HG03378 (cell line): ENCODE data around the gene EBI3.
"Not testable (repeated sequence)": the region's sequence is repeated elsewhere in the genome, so short reads cannot be mapped to it uniquely, and the experiment has no call there.

Source experiments
- ATAC-seq: cut with Tn5 transposase; IDR thresholded peaks from one replicate; pipeline ENCODE4 v1.9.1; 2021; ENCODE audit warnings: mild to moderate bottlenecking, moderate library complexity; ENCODE audit not compliant: unreplicated experiment

Gene EBI3

DNA sequence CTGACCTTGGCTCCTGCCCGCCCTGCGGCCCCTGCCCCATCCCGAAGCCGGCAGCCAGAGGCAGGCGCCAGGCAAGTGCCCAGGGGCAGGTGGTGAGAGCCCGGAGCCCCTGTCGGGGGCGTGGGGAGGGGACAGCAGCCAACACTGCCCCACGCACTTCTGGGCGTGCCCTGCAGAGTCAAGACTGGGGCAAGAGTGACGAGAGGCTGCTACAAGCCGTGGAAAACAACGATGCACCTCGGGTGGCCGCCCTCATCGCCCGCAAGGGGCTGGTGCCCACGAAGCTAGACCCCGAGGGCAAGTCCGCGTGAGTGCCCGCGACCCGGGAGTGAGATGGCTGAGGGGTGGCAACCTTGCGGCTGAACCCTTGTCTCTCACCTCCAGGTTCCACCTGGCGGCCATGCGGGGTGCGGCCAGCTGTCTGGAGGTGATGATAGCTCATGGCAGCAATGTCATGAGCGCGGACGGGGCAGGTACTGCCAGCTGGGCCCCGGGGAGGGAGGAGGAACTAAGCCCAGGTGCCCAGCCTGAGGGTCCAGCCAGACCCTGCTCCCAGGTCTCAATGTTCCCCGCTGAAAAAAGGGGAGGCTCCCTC lies 29.5 kb upstream of the EBI3 start:
- ATAC-seq = no peak

DNA sequence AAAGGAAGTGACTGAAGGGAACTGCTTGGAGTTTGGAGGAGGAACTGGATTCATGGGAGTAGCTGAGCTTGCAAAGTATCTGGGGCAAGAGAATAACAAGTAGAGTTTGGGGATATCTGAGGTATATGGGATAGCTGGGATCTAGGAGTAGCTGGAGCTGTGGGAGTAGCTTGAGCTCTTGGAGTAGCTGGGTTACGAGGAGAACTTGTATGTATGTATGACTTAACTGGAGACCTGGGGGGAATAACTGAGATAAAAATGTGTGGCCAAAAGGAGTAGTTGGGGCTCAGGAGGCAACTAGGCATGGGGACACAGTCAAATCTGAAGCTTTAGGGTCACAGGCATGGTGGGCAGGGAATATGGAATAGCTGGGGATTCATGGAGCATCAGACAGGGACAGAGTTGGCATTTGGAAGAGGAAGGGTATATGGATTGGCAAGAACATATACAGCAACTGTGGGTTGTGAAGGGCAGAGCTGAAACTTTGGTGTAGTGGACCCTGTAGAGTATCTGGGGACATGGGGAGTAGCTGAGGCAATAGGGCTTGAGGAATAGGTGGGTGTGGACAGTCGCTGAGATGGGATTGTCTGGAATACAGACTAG lies 28.3 kb upstream of the EBI3 start:
- ATAC-seq = no peak

DNA sequence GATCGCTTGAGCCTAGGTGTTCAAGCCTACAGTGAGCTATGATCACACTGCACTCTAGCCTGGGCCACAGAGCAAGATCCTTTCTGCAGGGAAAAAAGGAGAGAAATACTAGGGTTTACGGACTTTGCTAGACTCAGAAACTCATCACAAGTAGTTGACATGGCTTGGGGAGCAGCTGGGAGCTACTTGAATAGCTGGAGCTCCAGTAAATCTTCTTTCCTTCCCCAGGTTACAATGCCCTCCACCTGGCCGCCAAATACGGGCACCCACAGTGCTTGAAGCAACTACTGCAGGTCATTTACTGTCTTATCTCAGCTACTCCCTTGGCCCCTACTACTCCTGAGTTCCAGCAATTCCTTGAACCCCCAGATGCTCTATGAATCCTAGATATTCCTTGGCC lies 27.5 kb upstream of the EBI3 start:
- no peak for ATAC-seq

DNA sequence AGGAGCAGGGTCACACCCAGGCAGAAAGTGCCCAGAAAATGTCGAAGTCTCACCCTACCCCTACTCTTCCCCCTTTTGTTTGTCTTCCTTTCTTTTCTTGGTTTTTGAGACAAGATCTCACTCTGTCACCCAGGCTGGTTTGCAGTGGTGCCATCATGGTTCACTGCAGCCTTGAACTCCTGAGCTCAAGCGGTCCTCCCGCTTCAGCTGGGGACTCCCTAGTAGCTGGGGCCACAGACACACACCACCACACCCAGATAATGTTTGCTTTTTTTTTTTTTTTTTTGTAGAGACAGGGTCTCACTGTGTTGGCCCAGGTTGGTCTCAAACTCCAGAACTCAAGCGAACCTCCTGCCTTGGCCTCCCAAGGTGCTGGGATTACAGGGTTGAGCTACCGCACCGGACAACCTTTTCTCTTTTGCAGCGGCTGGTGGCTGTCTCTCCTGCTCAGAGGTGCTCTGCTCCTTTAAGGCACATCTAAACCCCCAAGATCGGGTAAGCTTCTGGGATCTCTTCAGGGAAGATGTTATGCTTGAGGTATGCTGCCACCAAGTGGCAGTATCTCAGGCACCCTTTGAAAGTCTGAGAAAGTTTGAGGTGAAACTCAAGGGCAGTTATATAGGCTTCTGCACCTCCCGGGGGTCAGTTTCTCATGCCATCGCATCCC lies 22.4 kb upstream of the EBI3 start:
- ATAC-seq = no peak

DNA sequence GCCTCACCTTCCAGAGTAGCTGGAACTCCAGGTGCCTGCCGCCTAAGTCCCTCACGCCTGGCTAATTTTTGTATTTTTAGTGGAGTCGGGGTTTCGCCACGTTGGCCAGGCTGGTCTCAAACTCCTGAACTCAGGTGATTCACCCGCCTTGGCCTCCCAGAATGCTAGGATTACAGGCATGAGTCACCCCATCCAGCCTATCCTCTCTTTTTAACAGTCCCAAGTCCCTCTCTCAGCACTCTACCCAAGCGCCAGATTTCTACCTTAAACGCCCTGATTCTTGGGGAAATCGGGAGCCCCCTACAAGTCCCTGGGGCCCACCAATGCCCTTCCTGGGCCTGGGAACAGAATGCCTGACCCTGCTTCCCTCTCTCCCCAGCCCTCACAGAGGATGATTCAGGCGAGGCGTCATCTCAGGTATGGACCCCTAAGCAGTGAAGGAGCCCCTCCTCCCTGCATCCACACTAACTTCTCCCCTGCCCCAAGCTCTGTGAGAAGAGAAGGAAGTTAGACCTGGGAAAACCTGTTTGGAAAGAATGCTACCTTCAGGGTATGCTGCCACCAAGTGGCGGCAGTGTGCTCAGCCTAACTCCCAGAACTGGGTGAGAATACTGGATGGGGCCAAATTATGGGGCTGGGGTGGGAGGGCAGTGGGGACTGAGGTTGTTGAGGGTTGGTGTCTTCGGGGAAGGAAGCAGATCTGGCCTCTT lies 20.8 kb upstream of the EBI3 start:
- ATAC-seq = no peak

DNA sequence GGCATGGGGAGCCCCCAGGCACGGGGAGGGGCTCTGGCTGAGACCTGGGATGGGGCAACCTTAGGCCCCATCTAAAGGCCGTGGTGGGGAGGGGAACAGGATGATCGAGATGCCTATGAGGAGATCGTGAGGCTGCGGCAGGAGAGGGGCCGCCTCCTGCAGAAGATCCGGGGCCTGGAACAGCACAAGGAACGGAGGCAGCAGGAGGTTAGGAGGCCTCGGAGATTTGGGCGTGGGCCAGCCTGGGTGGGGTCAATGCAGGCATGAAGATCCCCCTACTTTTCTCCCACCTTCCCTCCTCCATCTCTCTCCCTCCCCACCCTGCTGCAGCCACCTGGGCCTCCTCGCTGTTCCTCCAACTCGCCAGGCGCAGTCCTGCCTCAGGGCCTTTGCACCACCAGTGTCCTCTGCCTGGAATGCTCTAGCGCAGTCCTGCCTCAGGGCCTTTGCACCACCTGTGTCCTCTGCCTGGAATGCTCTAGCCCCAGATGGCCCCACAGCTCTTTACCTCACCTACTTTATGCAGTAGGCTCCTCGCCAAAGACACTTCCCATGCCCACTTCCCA lies 19.1 kb upstream of the EBI3 start:
- no peak for ATAC-seq

DNA sequence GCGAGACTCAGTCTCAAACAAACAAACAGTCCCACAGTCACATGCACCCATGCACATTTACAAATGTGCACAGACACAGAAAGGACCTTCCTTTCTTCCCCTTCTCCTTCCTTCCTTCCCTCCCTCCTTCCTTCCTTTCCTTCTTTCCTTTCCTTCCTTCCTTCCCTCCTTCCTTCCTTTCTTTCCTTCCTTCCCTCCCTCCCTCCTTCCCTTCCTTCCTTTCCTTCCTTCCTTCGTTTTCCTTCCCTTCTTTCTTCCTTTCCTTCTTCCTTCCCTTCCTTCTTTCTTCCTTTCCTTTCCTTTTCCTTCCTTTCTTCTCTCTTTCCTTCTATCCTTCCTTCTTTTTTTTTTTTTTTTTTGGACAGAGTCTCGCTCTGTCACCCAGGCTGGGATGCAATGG lies 16.2 kb upstream of the EBI3 start:
- ATAC-seq = no peak

DNA sequence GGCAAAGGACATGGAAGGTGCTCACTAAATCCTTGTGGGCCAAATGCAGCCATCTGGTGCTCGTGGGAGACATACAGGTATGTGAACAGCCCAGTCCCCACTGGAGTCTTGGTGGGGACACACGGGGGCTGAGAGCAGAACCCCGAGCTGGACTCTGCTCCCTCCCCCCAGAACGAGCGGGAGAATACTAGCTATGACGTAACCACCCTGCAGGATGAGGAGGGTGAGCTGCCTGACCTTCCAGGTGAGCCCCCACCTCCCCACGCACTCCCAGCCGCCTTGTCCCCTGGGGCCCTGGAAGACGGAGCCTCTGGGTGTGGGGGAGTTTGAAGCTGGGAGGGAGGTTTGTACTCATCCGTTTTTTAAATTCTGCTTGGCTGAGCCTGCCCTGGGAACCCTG lies 13.5 kb upstream of the EBI3 start:
- ATAC-seq = no peak

DNA sequence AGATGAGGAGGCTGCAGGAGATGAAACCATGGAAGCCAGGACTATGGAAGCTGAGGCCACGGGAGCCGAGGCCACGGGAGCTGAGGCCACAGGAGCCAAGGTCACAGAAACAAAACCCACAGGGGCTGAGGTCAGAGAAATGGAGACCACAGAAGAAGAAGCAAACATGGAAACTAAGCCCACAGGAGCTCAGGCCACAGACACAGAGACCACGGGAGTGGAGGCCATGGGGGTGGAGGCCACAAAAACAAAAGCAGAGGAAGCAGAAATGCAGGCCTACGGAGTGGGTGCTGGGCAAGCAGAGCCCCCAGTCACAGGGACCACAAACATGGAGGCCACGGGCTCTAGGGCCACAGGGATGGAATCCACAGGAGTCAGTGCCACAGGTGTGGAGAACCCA lies 12.5 kb upstream of the EBI3 start:
- no peak for ATAC-seq

DNA sequence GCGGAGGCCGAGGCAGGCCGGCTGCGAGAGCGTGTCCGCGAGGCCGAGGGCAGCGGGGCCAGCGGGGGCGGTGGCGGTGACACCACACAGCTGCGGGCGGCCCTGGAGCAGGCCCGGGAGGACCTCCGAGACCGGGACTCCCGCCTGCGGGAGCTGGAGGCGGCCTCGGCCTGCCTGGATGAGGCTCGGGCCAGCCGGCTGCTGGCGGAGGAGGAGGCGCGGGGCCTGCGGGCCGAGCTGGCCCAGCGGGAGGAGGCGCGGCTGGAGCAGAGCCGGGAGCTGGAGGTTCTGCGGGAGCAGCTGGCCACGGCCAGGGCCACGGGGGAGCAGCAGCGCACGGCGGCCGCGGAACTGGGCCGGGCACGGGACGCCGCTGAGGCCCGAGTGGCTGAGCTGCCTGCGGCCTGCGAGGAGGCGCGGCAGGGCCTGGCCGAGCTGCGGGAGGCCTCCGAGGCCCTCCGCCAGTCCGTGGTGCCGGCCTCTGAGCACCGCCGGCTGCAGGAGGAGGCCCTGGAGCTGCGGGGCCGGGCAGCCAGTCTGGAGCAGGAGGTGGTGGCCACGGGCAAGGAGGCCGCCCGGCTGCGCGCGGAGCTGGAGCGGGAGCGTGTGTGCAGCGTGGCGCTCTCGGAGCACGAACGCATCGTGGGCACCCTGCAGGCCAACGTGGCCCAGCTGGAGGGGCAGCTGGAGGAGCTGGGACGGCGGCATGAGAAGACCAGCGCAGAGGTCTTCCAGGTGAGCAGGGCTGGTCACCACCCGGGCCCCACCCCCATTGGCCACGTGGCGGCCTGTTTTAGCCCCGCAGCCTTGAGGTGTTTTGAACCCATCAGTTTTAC lies 11.7 kb upstream of the EBI3 start:
- no peak for ATAC-seq

DNA sequence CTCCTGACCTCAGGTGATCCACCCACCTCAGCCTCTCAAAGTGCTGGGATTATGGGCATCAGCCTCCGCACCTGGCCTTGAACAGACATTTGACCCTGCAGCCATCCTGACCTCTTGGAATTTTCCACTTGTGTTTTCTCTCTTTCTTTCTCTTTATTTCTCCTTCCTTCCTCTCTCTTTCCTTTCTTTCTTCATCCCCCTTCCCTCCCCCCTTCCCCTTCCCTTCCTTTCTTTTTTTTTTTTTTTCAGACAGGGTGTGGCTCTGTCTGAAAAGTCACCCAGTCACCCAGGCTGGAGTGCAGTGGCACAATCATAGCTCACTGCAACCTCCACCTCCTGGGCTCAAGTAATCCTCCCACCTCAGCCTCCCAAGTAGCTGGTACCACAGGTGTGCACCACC lies 10.8 kb upstream of the EBI3 start:
- not testable (repeated sequence) for ATAC-seq

DNA sequence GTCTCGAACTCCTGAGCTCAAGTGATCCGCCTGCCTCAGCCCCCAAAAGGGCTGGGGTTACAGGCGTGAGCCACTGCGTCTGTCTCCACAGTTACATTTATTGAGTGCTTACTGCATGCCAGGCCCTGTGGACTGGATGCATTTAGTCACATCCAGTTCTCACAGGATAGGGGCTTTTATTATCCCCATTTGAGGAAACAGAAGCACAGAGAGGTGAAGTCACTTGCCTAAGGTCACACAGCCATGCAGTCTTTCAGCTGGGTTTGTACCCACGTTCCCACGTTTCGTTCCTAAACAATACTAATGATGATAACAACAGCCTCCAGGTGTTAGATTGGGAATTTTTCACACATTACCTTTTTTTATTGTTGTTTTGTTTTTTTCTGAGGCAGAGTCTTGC lies 9.1 kb upstream of the EBI3 start:
- no peak for ATAC-seq

DNA sequence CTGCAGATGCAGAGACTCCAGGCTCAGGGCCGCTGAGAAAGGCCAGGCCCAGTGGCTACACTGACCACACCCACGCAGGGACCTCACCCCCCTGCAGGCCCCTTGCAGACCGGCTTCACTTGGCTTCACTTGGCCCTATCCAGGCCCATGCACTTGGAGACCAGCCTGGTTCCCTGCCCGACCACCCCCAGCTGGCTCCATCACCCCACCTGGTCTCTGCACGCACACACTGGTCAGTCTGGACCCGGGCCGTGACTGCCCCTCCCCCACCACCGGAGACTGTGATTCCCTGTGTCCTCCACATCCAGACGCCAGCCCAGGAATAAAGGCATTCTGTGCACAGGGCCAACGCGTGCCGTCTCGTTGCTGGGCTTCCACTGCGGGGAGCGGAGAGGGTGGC lies 4.9 kb upstream of the EBI3 start:
- ATAC-seq = no peak

DNA sequence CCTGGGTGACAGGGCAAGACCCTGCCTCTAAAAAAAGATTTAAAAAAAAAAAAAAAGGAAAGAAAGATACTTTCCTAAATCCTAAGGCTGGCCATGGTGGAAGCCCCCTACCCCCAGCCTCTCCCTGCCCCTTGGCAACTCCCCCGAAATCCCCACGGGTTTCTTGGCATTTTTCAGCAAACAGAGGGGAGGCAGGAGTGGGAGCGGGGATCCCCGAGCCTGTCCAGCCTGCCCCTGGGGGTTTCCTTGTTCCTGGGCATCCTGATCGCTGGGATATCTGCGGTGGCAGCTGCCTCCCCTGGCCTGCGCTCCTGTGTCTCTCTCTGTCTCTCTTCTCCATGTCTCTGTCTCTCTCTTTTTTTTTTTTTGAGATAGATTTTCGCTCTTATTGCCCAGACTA lies 3.4 kb upstream of the EBI3 start:
- no peak for ATAC-seq

DNA sequence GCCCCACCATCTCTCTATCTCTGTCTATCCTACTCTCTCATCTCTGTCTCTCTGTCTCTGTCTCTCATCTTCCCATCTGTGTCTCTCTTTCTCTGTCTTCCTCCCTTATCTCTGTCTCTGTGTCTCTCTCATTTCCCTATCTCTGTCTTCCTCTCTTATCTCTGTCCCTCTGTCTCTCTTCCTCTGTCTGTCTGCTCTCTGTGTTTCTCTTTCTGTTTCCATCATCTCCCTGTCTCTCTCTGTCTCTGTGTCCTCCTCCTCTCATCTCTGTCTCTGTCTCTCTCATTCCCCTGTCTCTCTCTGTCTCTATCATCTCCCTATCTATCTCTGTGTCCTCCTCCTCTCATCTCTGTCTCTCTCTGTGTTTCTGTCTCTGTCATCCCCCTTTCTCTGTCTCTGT lies 1.6 kb upstream of the EBI3 start:
- ATAC-seq = no peak

DNA sequence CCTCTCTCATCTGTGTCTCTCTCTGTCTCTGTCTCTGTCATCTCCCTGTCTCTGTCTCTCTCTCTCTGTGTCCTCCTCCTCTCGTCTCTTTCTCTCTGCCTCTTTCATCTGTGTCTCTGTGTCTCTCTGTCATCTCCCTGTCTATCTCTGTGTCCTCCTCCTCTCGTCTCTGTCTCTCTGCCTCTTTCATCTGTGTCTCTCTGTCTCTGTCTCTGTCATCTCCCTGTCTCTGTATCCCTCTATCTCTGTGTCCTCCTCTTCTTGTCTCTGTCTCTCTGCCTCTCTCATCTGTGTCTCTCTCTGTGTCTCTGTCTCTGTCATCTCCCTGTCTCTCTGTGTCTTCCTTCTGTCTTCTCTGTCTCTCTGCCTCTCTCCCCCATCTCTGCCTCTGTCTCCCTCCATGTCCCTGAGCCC lies 551 bp upstream of the EBI3 start:
- no peak for ATAC-seq

DNA sequence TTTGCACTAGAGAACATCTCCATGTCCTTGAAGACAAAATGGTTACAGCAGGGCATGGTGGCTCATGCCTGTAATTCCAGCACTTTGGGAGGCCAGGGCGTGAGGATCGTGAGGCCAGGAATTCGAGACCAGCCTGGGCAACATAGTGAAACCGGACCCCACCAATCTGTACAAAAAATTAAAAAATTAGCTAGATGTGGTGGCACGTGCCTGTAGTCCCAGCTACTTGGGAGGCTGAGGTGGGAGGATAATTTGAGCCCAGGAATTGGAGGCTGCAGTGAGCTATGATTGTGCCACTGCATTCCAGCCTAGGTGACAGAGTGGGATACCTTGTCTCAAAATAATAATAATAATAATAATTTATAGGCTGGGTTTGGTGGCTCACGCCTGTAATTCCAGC lies 914 bp downstream of the EBI3 start:
- not testable (repeated sequence) for ATAC-seq

DNA sequence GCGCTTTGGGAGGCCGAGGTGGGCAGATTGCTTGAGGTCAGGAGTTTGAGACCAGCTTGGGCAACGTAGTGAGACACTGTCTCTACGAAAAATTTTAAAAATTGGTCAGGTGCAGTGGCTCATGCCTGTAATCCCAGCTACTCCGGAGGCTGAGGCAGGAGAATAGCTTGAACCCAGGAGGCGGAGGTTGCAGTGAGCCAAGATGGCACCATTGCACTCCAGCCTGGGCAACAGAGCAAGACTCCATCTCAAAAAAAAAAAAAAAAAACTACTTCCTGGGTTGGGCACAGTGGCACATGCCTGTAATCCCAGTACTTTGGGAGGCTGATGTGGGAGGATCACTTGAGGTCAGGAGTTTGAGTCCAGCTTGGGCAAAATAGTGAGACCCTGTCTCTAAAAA lies 2.2 kb downstream of the EBI3 start:
- not testable (repeated sequence) for ATAC-seq

DNA sequence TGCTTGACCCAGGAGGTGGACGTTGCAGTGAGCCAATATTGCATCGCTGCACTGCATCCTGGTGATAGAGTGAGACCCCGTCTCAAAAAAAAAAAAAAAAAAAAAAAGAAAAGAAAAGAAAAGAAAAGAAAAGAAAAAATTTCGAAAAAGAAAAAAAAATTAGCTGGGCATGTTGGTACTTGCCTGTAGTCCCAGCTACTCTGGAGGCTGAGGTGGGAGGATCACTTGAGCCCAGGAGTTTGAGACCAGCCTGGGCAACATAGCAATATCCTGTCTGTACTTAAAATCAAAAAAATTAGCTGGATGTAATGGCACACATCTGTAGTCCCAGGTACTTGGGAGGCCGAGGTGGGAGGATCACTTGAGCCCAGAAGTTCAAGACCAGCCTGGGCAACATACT lies 2.8 kb downstream of the EBI3 start:
- ATAC-seq = not testable (repeated sequence)

DNA sequence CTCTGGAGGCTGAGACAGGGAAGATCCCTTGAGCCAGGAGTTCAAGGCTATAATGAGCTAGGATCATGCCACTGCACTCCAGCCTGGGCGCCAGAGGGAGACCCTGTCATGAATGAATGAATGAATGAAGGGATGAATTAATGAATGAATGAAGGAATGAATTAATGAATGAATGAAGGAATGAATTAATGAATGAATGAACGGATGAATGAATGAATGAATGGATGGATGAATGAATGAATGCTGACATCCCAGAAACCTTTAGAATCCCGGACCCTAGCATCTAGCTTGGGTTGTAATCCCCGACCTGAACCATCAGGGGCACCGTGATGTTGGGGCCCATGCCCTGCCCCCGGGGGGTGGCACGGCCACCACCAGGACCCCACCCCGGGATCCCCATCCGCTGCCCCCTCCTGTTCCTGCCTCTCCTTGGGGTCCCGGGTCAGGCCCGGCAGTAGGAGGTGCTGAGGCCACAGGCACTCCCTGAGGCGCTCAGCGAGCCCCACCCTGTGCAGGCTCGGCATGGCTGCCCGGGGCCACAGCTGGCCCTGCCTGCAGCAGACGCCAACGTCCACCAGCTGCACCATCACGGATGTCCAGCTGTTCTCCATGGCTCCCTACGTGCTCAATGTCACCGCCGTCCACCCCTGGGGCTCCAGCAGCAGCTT lies 3.4 kb downstream of the EBI3 start:
- ATAC-seq = no peak
